GM21576 (cell line): ENCODE results near the gene ANKRD34B.
"Not testable (repeated sequence)": the region's sequence is repeated elsewhere in the genome, so short reads cannot be mapped to it uniquely, and the experiment has no call there.

Experiments used
- ATAC-seq: cut with Tn5 transposase; IDR thresholded peaks from one replicate; pipeline ENCODE4 v1.9.1; 2021; ENCODE audit warnings: mild to moderate bottlenecking, moderate library complexity; ENCODE audit not compliant: unreplicated experiment

Gene ANKRD34B

GRCh38 chr5:80569961-80570786 is at the start of gene ANKRD34B:
ANKRD34B (minus strand) TSS chr5:80570280; CDS start chr5:80560019, 10,261 bp downstream.
- no peak for ATAC-seq

GRCh38 chr5:80619086-80619485 is 49.0 kb upstream of the ANKRD34B start:
- ATAC-seq = no peak

- ATAC-seq = no peak
These were observed 48.4 kb upstream of the ANKRD34B start for GRCh38 chr5:80618438-80618837.

- ATAC-seq = no peak
These were observed 45.3 kb upstream of the ANKRD34B start for GRCh38 chr5:80615266-80615914.

- ATAC-seq = no peak
These were observed 39.6 kb upstream of the ANKRD34B start for GRCh38 chr5:80609692-80610091.

GRCh38 chr5:80608731-80609130 is 38.7 kb upstream of the ANKRD34B start:
- ATAC-seq = no peak

- ATAC-seq = peak; percentile 96
These were observed 37.8 kb upstream of the ANKRD34B start for GRCh38 chr5:80607832-80608231.

- no peak for ATAC-seq
These were observed 37.3 kb upstream of the ANKRD34B start for GRCh38 chr5:80607343-80607742.

GRCh38 chr5:80600943-80601693 is 31.0 kb upstream of the ANKRD34B start:
- no peak for ATAC-seq

- no peak for ATAC-seq
These were observed 27.4 kb upstream of the ANKRD34B start for GRCh38 chr5:80597500-80597899.

- no peak for ATAC-seq
These were observed 24.7 kb upstream of the ANKRD34B start for GRCh38 chr5:80594810-80595209.

GRCh38 chr5:80592761-80593160 is 22.7 kb upstream of the ANKRD34B start:
- no peak for ATAC-seq

- no peak for ATAC-seq
These were observed 22.0 kb upstream of the ANKRD34B start for GRCh38 chr5:80592105-80592504.

GRCh38 chr5:80591352-80591751 is 21.3 kb upstream of the ANKRD34B start:
- no peak for ATAC-seq

GRCh38 chr5:80590766-80591165 is 20.7 kb upstream of the ANKRD34B start:
- no peak for ATAC-seq

- ATAC-seq = no peak
These were observed 18.9 kb upstream of the ANKRD34B start for GRCh38 chr5:80588858-80589540.

- no peak for ATAC-seq
These were observed 14.7 kb upstream of the ANKRD34B start for GRCh38 chr5:80584770-80585169.

GRCh38 chr5:80580291-80580690 is 10.2 kb upstream of the ANKRD34B start:
- ATAC-seq = not testable (repeated sequence)

GRCh38 chr5:80579050-80579449 is 9.0 kb upstream of the ANKRD34B start:
- no peak for ATAC-seq

GRCh38 chr5:80577707-80578106 is 7.6 kb upstream of the ANKRD34B start:
- ATAC-seq = no peak

GRCh38 chr5:80576383-80576782 is 6.3 kb upstream of the ANKRD34B start:
- no peak for ATAC-seq
